Liver (tissue), 9 donors: Measurements from ENCODE around the gene URM1. TPM values are rescaled to one million over a fixed set of nuclear protein-coding genes. Genes with fewer than 3 reads are reported as not detected.

ENCODE experiments used
- DNase-seq: peaks from one replicate; pipeline ENCODE4 v3.0.0-alpha.2; 2017; ENCODE audit warnings: low spot score
- H3K27ac ChIP-seq, 2 donors: one replicate each; pipeline ENCODE4 v1.7.0; 2013; ENCODE audit warnings: inconsistent platforms in 2 of 2, low read length in 2 of 2, control low read depth in 1 of 2, low read depth in 1 of 2, mild to moderate bottlenecking in 1 of 2
- H3K27me3 ChIP-seq, 4 donors: one replicate each; pipeline versions ENCODE4 v1.6.1 to v1.7.0; 2013; ENCODE audit warnings: low read length in 3 of 4, inconsistent platforms in 1 of 4, mild to moderate bottlenecking in 1 of 4, moderate library complexity in 1 of 4; ENCODE audit not compliant: control insufficient read depth in 4 of 4, insufficient read depth in 4 of 4
- H3K36me3 ChIP-seq, 4 donors: one replicate each; pipeline versions ENCODE4 v1.6.1 to v1.7.0; 2013; ENCODE audit warnings: low read length in 3 of 4, mild to moderate bottlenecking in 3 of 4, low read depth in 1 of 4, moderate library complexity in 1 of 4; ENCODE audit not compliant: control insufficient read depth in 4 of 4, insufficient read depth in 3 of 4
- H3K4me1 ChIP-seq, 4 donors: one replicate each; pipeline versions ENCODE4 v1.6.1 to v1.7.0; 2013; ENCODE audit warnings: low read length in 3 of 4, mild to moderate bottlenecking in 3 of 4, moderate library complexity in 1 of 4; ENCODE audit not compliant: control insufficient read depth in 4 of 4, insufficient read depth in 4 of 4
- H3K4me3 ChIP-seq, 3 donors: one replicate each; pipeline versions ENCODE4 v1.6.1 to v1.7.0; 2013; ENCODE audit warnings: low read length in 3 of 3, control low read depth in 1 of 3, low read depth in 1 of 3, mild to moderate bottlenecking in 1 of 3
- H3K9ac ChIP-seq, 2 donors: one replicate each; pipeline ENCODE4 v1.7.0; 2013; ENCODE audit warnings: low read length in 2 of 2, mild to moderate bottlenecking in 2 of 2, moderate library complexity in 2 of 2, control low read depth in 1 of 2, low read depth in 1 of 2
- H3K9me3 ChIP-seq, 4 donors: one replicate each; pipeline versions ENCODE4 v1.6.1 to v1.7.0; 2013; ENCODE audit warnings: low read length in 3 of 4; ENCODE audit not compliant: control insufficient read depth in 4 of 4
- ATF3 ChIP-seq: IDR thresholded peaks from 2 replicates; pipeline ENCODE4 v1.6.1; 2016; ENCODE audit warnings: antibody characterized with exemption
- CTCF ChIP-seq: fragments of 150-350 bp; IDR thresholded peaks from 2 replicates; pipeline ENCODE4 v1.5.1; 2017; ENCODE audit warnings: improper control_type of control experiment, low read depth, low read length; ENCODE audit not compliant: missing input control
- EGR1 ChIP-seq, 2 donors: IDR thresholded peaks; 2 replicates each; pipeline ENCODE4 v1.6.1; 2016 to 2018; ENCODE audit warnings: antibody characterized with exemption in 2 of 2, low read depth in 2 of 2
- FOXA1 ChIP-seq: IDR thresholded peaks from 2 replicates; pipeline ENCODE4 v1.6.1; 2016; ENCODE audit warnings: antibody characterized with exemption
- FOXA2 ChIP-seq: IDR thresholded peaks from 2 replicates; pipeline ENCODE4 v1.6.1; 2016; ENCODE audit warnings: antibody characterized with exemption
- GABPA ChIP-seq, 2 donors: IDR thresholded peaks in 1 of 2; conservative IDR thresholded peaks in 1 of 2; 2 replicates each; pipeline ENCODE4 v1.6.1; 2016; ENCODE audit warnings: antibody characterized with exemption in 2 of 2, mild to moderate bottlenecking in 1 of 2, moderate library complexity in 1 of 2
- HNF4A ChIP-seq, 2 donors: conservative IDR thresholded peaks; 2 replicates each; pipeline ENCODE4 v1.6.1; 2016; ENCODE audit warnings: antibody characterized with exemption in 2 of 2, mild to moderate bottlenecking in 2 of 2
- HNF4G ChIP-seq: IDR thresholded peaks from 2 replicates; pipeline ENCODE4 v1.6.1; 2016; ENCODE audit warnings: antibody characterized with exemption
- JUND ChIP-seq, 2 donors: IDR thresholded peaks; 2 replicates each; pipeline ENCODE4 v1.6.1; 2016; ENCODE audit warnings: antibody characterized with exemption in 2 of 2
- MAX ChIP-seq: IDR thresholded peaks from 2 replicates; pipeline ENCODE4 v1.6.1; 2016; ENCODE audit warnings: antibody characterized with exemption
- RAD21 ChIP-seq, 2 donors: IDR thresholded peaks; 2 replicates each; pipeline ENCODE4 v1.6.1; 2016; ENCODE audit warnings: antibody characterized with exemption in 2 of 2, mild to moderate bottlenecking in 2 of 2
- RXRA ChIP-seq, 2 donors: IDR thresholded peaks; 2 replicates each; pipeline ENCODE4 v1.6.1; 2017 to 2018; ENCODE audit warnings: antibody characterized with exemption in 2 of 2, mild to moderate bottlenecking in 1 of 2
- SP1 ChIP-seq: IDR thresholded peaks from 2 replicates; pipeline ENCODE4 v1.6.1; 2018; ENCODE audit warnings: antibody characterized with exemption, mild to moderate bottlenecking
- TAF1 ChIP-seq: conservative IDR thresholded peaks from 2 replicates; pipeline ENCODE4 v1.6.1; 2016; ENCODE audit warnings: antibody characterized with exemption, mild to moderate bottlenecking
- YY1 ChIP-seq: IDR thresholded peaks from 2 replicates; pipeline ENCODE4 v1.6.1; 2016; ENCODE audit warnings: antibody characterized with exemption, mild to moderate bottlenecking
- WGBS: extraction: QIAGEN DNeasy Blood & Tissue Kit; methylation state at CpG from one replicate; pipeline ENCODE4 v1.1.7; 2013; 5-methylcytosine and 5-hydroxymethylcytosine counted together
- polyA plus RNA-seq, 2 donors: library from polyadenylated mRNA; stranded (reverse) in 1 of 2; unstranded in 1 of 2; fragments of 200-250 nt in 1 of 2; fragments of >200 nt in 1 of 2; fragmentation: Nextera tagmentation in 1 of 2; extraction: Ambion mirVana in 1 of 2; gene quantifications; one replicate each; pipeline versions ENCODE4 v1.2.1 to v1.2.3, GENCODE V29; 2013 to 2015
- total RNA-seq, 2 donors: library from RNA; depleted of rRNA; stranded (reverse); fragments of >200 nt; gene quantifications; one replicate each; pipeline ENCODE4 v1.2.3, GENCODE V29; 2014
- TF ChIP-seq, protein P1 (sequence below): IDR thresholded peaks from 2 replicates; pipeline ENCODE4 v1.6.1; 2016; ENCODE audit warnings: antibody characterized with exemption, mild to moderate bottlenecking
- TF ChIP-seq, protein P2 (sequence below): IDR thresholded peaks from 2 replicates; pipeline ENCODE4 v1.6.1; 2016; ENCODE audit warnings: antibody characterized with exemption
- donor health status: healthy.
- donor health status: healthy.
- donor health status: healthy.
- donor health status: healthy.
- donor health status: healthy.

The URM1 gene
- total and polyA plus RNA-seq, 4 donors = 12.1 to 35.0 (median 19.5) TPM

- TF ChIP-seq TAF1 (no peak), JUND (IDR thresholded peaks at IDR 0.05) (no peak), HNF4A (conservative IDR thresholded peaks at IDR 0.05) (no peak), HNF4G (no peak), GABPA (IDR thresholded peaks at IDR 0.05 in 1 of 2, conservative IDR thresholded peaks at IDR 0.05 in 1 of 2) (no peak)
- TF ChIP-seq, protein P1, sequence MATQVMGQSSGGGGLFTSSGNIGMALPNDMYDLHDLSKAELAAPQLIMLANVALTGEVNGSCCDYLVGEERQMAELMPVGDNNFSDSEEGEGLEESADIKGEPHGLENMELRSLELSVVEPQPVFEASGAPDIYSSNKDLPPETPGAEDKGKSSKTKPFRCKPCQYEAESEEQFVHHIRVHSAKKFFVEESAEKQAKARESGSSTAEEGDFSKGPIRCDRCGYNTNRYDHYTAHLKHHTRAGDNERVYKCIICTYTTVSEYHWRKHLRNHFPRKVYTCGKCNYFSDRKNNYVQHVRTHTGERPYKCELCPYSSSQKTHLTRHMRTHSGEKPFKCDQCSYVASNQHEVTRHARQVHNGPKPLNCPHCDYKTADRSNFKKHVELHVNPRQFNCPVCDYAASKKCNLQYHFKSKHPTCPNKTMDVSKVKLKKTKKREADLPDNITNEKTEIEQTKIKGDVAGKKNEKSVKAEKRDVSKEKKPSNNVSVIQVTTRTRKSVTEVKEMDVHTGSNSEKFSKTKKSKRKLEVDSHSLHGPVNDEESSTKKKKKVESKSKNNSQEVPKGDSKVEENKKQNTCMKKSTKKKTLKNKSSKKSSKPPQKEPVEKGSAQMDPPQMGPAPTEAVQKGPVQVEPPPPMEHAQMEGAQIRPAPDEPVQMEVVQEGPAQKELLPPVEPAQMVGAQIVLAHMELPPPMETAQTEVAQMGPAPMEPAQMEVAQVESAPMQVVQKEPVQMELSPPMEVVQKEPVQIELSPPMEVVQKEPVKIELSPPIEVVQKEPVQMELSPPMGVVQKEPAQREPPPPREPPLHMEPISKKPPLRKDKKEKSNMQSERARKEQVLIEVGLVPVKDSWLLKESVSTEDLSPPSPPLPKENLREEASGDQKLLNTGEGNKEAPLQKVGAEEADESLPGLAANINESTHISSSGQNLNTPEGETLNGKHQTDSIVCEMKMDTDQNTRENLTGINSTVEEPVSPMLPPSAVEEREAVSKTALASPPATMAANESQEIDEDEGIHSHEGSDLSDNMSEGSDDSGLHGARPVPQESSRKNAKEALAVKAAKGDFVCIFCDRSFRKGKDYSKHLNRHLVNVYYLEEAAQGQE = no peak
- no peak overlapping the region for H3K9ac ChIP-seq
- 51% methylated on average over 20 of the region's 20 CpGs for WGBS
- H3K27ac ChIP-seq = no peak overlapping the region
- no peaks in the 10 kb centered on the region for H3K36me3 ChIP-seq
- H3K4me3 ChIP-seq = no peak overlapping the region
- peaks cover 0 to 6% (median 0%) of the 10 kb centered on the region in 4 donors for H3K27me3 ChIP-seq
- H3K9me3 ChIP-seq = no peaks in the 10 kb centered on the region
- DNase-seq = no peak
- no peaks in the 10 kb centered on the region for H3K4me1 ChIP-seq
Measured at GRCh38 chr9:128405077-128405779, 34.1 kb downstream of the URM1 start.

DNA sequence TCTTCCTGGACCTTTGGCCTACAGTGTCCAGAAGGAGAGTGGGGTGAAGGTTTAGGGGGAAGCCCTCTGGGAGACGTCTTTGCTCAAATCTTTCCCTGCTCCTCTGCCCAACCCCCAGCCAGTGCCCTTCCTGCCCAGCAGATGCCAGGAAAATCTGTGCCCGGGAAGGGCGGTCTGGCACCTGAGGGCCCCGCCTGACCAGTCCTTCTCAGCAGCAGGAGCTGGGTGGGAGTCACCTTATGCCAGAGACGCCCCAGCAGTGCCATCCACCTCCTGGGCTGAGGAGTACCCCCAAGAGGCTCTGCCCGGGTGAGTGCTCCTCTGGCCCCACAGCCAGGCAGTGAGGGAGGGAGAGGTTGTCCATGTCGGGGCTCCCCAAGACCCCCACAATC, 34.6 kb downstream of the URM1 start:
- DNase-seq = no peak
- H3K4me1 ChIP-seq = no peaks in the 10 kb centered on the region
- H3K36me3 ChIP-seq = no peaks in the 10 kb centered on the region
- peaks cover 0 to 6% (median 0%) of the 10 kb centered on the region in 4 donors for H3K27me3 ChIP-seq
- WGBS = 69% methylated on average over 7 of the region's 7 CpGs
- no peaks in the 10 kb centered on the region for H3K9me3 ChIP-seq
- no peak overlapping the region for H3K9ac ChIP-seq
- TF ChIP-seq RAD21 (IDR thresholded peaks at IDR 0.05) (no peak), EGR1 (IDR thresholded peaks at IDR 0.05; ENCODE audit: low read depth in 2 of 2) (no peak), ATF3 (no peak), FOXA1 (no peak), CTCF (no peak), MAX (no peak), HNF4G (no peak), GABPA (IDR thresholded peaks at IDR 0.05 in 1 of 2, conservative IDR thresholded peaks at IDR 0.05 in 1 of 2) (no peak), HNF4A (conservative IDR thresholded peaks at IDR 0.05) (no peak), TAF1 (no peak), FOXA2 (no peak), YY1 (no peak), JUND (IDR thresholded peaks at IDR 0.05) (no peak), SP1 (no peak), RXRA (IDR thresholded peaks at IDR 0.05) (no peak)
- TF ChIP-seq, protein P1 = no peak
- TF ChIP-seq, protein P2, sequence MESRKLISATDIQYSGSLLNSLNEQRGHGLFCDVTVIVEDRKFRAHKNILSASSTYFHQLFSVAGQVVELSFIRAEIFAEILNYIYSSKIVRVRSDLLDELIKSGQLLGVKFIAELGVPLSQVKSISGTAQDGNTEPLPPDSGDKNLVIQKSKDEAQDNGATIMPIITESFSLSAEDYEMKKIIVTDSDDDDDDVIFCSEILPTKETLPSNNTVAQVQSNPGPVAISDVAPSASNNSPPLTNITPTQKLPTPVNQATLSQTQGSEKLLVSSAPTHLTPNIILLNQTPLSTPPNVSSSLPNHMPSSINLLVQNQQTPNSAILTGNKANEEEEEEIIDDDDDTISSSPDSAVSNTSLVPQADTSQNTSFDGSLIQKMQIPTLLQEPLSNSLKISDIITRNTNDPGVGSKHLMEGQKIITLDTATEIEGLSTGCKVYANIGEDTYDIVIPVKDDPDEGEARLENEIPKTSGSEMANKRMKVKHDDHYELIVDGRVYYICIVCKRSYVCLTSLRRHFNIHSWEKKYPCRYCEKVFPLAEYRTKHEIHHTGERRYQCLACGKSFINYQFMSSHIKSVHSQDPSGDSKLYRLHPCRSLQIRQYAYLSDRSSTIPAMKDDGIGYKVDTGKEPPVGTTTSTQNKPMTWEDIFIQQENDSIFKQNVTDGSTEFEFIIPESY = no peak
- H3K4me3 ChIP-seq = no peak overlapping the region
- H3K27ac ChIP-seq = no peak overlapping the region
